ENCODE data around the gene RPL37. TPM values are rescaled to one million over a fixed set of nuclear protein-coding genes. Genes with fewer than 3 reads are reported as not detected.
A peak's percentile ranks its signal among the peaks of the same experiment; 100 is the strongest.

RPL37 gene
- total and polyA plus RNA-seq, 9 of the 15 experiments (the other 6 are each of a cell fraction or from before 2014, with no cell fraction given) = 2,342 to 7,963 (median 4,091) TPM

DNA sequence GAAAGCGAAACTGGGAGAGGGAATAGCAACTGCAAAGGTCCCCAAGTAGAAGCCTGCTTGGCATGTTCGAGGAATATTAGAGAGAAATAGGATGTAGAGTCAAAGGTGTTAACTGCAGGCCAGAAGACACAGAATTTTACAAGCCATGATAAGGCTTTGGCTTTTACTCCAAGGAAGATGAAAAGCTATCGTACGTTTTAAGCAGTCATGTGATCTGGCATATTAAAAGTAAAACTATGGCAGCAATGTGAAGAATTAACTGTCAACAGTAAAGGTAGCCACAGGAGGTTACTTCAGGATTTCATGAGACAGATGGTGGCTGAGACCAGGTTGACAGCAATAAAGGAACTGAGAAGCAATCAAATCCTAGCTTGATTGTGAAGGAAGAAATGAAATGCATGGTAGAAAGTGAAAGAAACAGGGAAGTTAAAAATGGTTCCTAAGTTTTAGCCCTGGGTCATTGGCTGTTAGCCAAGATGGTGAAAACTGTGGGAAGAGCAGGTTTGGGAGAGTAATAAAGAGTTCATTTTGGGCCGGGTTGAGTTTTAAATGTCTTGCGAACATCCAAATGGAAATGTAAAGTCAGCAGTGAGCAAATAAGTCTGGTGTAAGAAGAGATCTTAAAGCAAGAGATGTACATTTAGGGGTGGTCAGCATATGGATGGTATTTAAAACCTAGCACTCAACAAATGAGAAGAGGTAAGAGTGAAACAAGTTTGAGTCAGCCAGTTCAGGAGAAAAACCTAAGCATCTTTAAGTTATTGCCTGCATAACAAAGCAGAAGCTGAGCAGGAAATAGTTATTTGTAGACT lies 59.0 kb downstream of the RPL37 start:
- Histone ChIP-seq H3K36me3 (ENCODE audit: control insufficient read depth, insufficient read depth, low read length) (peaks cover 61% of the 10 kb centered on the region), H3K27ac (ENCODE audit: extremely low read depth, low read depth, low read length) (no peak overlapping the region), H3K27me3 (ENCODE audit: control insufficient read depth in 2 of 2, insufficient read depth in 2 of 2, low read length in 2 of 2) (no peaks in the 10 kb centered on the region), H4K20me1 (replicated peaks; ENCODE audit: control insufficient read depth, insufficient read depth, low read length) (no peaks in the 10 kb centered on the region), H3K4me3 (no peak overlapping the region), H3K79me2 (ENCODE audit: control insufficient read depth, insufficient read depth, low read length) (peaks cover 42% of the 10 kb centered on the region), H3K9ac (ENCODE audit: insufficient read depth in 1 of 2, low read depth in 2 of 2, low read length in 2 of 2) (no peak overlapping the region), H3K9me1 (ENCODE audit: control insufficient read depth, insufficient read depth, low read length) (no peaks in the 10 kb centered on the region), H3K9me3 (replicated peaks; ENCODE audit: control insufficient read depth, insufficient read depth, low read depth, low read length) (no peaks in the 10 kb centered on the region), H3K4me1 (replicated peaks in 1 of 2; ENCODE audit: control insufficient read depth in 2 of 2, insufficient read depth in 2 of 2, low read length in 2 of 2) (no peaks in the 10 kb centered on the region), H3K4me2 (ENCODE audit: insufficient read depth, low read length) (no peak overlapping the region), H2AFZ (ENCODE audit: low read depth, low read length) (no peak overlapping the region)
- TF ChIP-seq TEAD1 (CRISPR knock-in tag; IDR thresholded peaks at IDR 0.05) (no peak), NFIC (IDR thresholded peaks at IDR 0.05) (peak; percentile 81), U2AF1 (optimal IDR thresholded peaks at IDR 0.05; ENCODE audit: low read depth, low read length) (no peak)
- TF ChIP-seq, protein P1, sequence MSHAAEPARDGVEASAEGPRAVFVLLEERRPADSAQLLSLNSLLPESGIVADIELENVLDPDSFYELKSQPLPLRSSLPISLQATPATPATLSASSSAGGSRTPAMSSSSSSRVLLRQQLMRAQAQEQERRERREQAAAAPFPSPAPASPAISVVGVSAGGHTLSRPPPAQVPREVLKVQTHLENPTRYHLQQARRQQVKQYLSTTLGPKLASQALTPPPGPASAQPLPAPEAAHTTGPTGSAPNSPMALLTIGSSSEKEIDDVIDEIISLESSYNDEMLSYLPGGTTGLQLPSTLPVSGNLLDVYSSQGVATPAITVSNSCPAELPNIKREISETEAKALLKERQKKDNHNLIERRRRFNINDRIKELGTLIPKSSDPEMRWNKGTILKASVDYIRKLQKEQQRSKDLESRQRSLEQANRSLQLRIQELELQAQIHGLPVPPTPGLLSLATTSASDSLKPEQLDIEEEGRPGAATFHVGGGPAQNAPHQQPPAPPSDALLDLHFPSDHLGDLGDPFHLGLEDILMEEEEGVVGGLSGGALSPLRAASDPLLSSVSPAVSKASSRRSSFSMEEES (CRISPR knock-in tag; IDR thresholded peaks at IDR 0.05) = peak; percentile 72
- ChIA-PET POLR2A (interaction anchor here (0.8 to 2.5 kb wide), 8 partner anchors 8 to 60 kb away, joined by 3 to 6 read pairs (median 3); partner anchors contain the start of genes PRKAA1 and RPL37), CTCF (ENCODE audit: low intra/inter-chr PET ratio) (interaction anchor here (0.7 kb wide), 1 partner anchor 103 kb away, joined by 3 read pairs; no protein-coding TSS in a partner anchor)
- ATAC-seq (no peak), DNase-seq (ENCODE audit: extremely low read depth in 1 of 4, low spot score in 3 of 4) (no peak), FAIRE-seq (peak; percentile 57)
- 86% methylated on average over 6 of the region's 6 CpGs for WGBS (ENCODE audit: insufficient coverage, low coverage, missing lambda C conversion rate)
- intact Hi-C loops (cut with micrococcal nuclease) (no loop called here), in situ Hi-C loops (cut with MboI) (no loop called here)
- BruUV-seq (replicated peaks) = TSS peak; percentile 10

Small RNA genes lying within 50 kb of the gene (small RNA-seq; reads per million reads assigned to genes)
- gene RF00191 (not detected), gene SNORD72 (318 reads per million, percentile 99 among the genes with 10 or more reads in this experiment)

Other genes with a start within 250 kb of the RPL37 start
- gene PTGER4, start 155.3 kb downstream of the RPL37 start, total RNA-seq (2014; rRNA removed) = not detected in 2 replicates
- gene PTGER4, start 155.3 kb downstream of the RPL37 start, total RNA-seq (2014; rRNA removed; fragmentation: Illumina TruSeq; extraction: Trizol) = not detected in 2 replicates
- gene PTGER4, start 155.3 kb downstream of the RPL37 start, total RNA-seq (2015; rRNA removed; fragmentation: Illumina TruSeq; extraction: Trizol) = not detected in 2 replicates
- gene PTGER4, start 155.3 kb downstream of the RPL37 start, total RNA-seq (2021) = 0.11 and 0.31 TPM in 2 replicates
- gene PTGER4, start 155.3 kb downstream of the RPL37 start, polyA plus RNA-seq (2011; rRNA removed) = not detected in 2 replicates
- gene PTGER4, start 155.3 kb downstream of the RPL37 start, polyA plus RNA-seq (2014; fragmentation: Illumina TruSeq; extraction: Trizol) = not detected in 2 replicates
- gene PTGER4, start 155.3 kb downstream of the RPL37 start, polyA plus RNA-seq (2014; fragmentation: Nextera tagmentation; extraction: Ambion mirVana) = not detected
- not detected in 2 replicates for gene PTGER4, start 155.3 kb downstream of the RPL37 start, polyA plus RNA-seq (2014; rRNA removed)
- 9.3 and 21.6 TPM in 2 replicates for gene TTC33, start 79.3 kb downstream of the RPL37 start, total RNA-seq (2014; rRNA removed)
- gene TTC33, start 79.3 kb downstream of the RPL37 start, total RNA-seq (2014; rRNA removed; fragmentation: Illumina TruSeq; extraction: Trizol) = 21.7 and 25.8 TPM in 2 replicates
- 21.6 and 21.9 TPM in 2 replicates for gene TTC33, start 79.3 kb downstream of the RPL37 start, total RNA-seq (2015; rRNA removed; fragmentation: Illumina TruSeq; extraction: Trizol)
- 11.5 and 12.1 TPM in 2 replicates for gene TTC33, start 79.3 kb downstream of the RPL37 start, total RNA-seq (2021)
- gene TTC33, start 79.3 kb downstream of the RPL37 start, polyA plus RNA-seq (2011; rRNA removed) = 9.1 and 13.3 TPM in 2 replicates
- gene TTC33, start 79.3 kb downstream of the RPL37 start, polyA plus RNA-seq (2014; fragmentation: Illumina TruSeq; extraction: Trizol) = 18.2 and 18.9 TPM in 2 replicates
- gene TTC33, start 79.3 kb downstream of the RPL37 start, polyA plus RNA-seq (2014; fragmentation: Nextera tagmentation; extraction: Ambion mirVana) = 10 to 100 TPM; 21.1 to 24.9 TPM
- gene TTC33, start 79.3 kb downstream of the RPL37 start, polyA plus RNA-seq (2014; rRNA removed) = 11.9 and 13.5 TPM in 2 replicates
- 38.9 and 84.0 TPM in 2 replicates for gene PRKAA1, start 36.8 kb downstream of the RPL37 start, total RNA-seq (2014; rRNA removed)
- 63.8 and 83.6 TPM in 2 replicates for gene PRKAA1, start 36.8 kb downstream of the RPL37 start, total RNA-seq (2014; rRNA removed; fragmentation: Illumina TruSeq; extraction: Trizol)
- 53.1 and 62.5 TPM in 2 replicates for gene PRKAA1, start 36.8 kb downstream of the RPL37 start, total RNA-seq (2015; rRNA removed; fragmentation: Illumina TruSeq; extraction: Trizol)
- gene PRKAA1, start 36.8 kb downstream of the RPL37 start, total RNA-seq (2021) = 47.9 and 51.4 TPM in 2 replicates
- 43.7 and 45.5 TPM in 2 replicates for gene PRKAA1, start 36.8 kb downstream of the RPL37 start, polyA plus RNA-seq (2011; rRNA removed)
- 75.2 and 76.5 TPM in 2 replicates for gene PRKAA1, start 36.8 kb downstream of the RPL37 start, polyA plus RNA-seq (2014; fragmentation: Illumina TruSeq; extraction: Trizol)
- 10 to 100 TPM; 24.5 to 37.3 TPM for gene PRKAA1, start 36.8 kb downstream of the RPL37 start, polyA plus RNA-seq (2014; fragmentation: Nextera tagmentation; extraction: Ambion mirVana)
- 44.8 and 47.2 TPM in 2 replicates for gene PRKAA1, start 36.8 kb downstream of the RPL37 start, polyA plus RNA-seq (2014; rRNA removed)
- gene CARD6, start 6.1 kb upstream of the RPL37 start, total RNA-seq (2014; rRNA removed) = 3.5 and 3.9 TPM in 2 replicates
- gene CARD6, start 6.1 kb upstream of the RPL37 start, total RNA-seq (2014; rRNA removed; fragmentation: Illumina TruSeq; extraction: Trizol) = 7.3 and 9.0 TPM in 2 replicates
- gene CARD6, start 6.1 kb upstream of the RPL37 start, total RNA-seq (2015; rRNA removed; fragmentation: Illumina TruSeq; extraction: Trizol) = 6.0 and 6.3 TPM in 2 replicates
- 5.2 and 5.9 TPM in 2 replicates for gene CARD6, start 6.1 kb upstream of the RPL37 start, total RNA-seq (2021)
- gene CARD6, start 6.1 kb upstream of the RPL37 start, polyA plus RNA-seq (2011; rRNA removed) = 3.5 and 7.4 TPM in 2 replicates
- 7.4 and 8.3 TPM in 2 replicates for gene CARD6, start 6.1 kb upstream of the RPL37 start, polyA plus RNA-seq (2014; fragmentation: Illumina TruSeq; extraction: Trizol)
- gene CARD6, start 6.1 kb upstream of the RPL37 start, polyA plus RNA-seq (2014; fragmentation: Nextera tagmentation; extraction: Ambion mirVana) = 1 to 10 TPM; 3.7 to 4.1 TPM
- gene CARD6, start 6.1 kb upstream of the RPL37 start, polyA plus RNA-seq (2014; rRNA removed) = 4.5 and 5.8 TPM in 2 replicates
- gene C7, start 74.3 kb upstream of the RPL37 start, total RNA-seq (2014; rRNA removed) = not detected in 2 replicates
- not detected in 2 replicates for gene C7, start 74.3 kb upstream of the RPL37 start, total RNA-seq (2014; rRNA removed; fragmentation: Illumina TruSeq; extraction: Trizol)
- not detected in 2 replicates for gene C7, start 74.3 kb upstream of the RPL37 start, total RNA-seq (2015; rRNA removed; fragmentation: Illumina TruSeq; extraction: Trizol)
- gene C7, start 74.3 kb upstream of the RPL37 start, total RNA-seq (2021) = 0.82 and 1.5 TPM in 2 replicates
- gene C7, start 74.3 kb upstream of the RPL37 start, polyA plus RNA-seq (2011; rRNA removed) = not detected in 2 replicates
- not detected in 2 replicates for gene C7, start 74.3 kb upstream of the RPL37 start, polyA plus RNA-seq (2014; fragmentation: Illumina TruSeq; extraction: Trizol)
- gene C7, start 74.3 kb upstream of the RPL37 start, polyA plus RNA-seq (2014; fragmentation: Nextera tagmentation; extraction: Ambion mirVana) = not detected
- not detected in 2 replicates for gene C7, start 74.3 kb upstream of the RPL37 start, polyA plus RNA-seq (2014; rRNA removed)
- not detected in 2 replicates for gene MROH2B, start 236.1 kb upstream of the RPL37 start, total RNA-seq (2014; rRNA removed)
- gene MROH2B, start 236.1 kb upstream of the RPL37 start, total RNA-seq (2014; rRNA removed; fragmentation: Illumina TruSeq; extraction: Trizol) = not detected in 2 replicates
- gene MROH2B, start 236.1 kb upstream of the RPL37 start, total RNA-seq (2015; rRNA removed; fragmentation: Illumina TruSeq; extraction: Trizol) = not detected in 2 replicates
- not detected in 2 replicates for gene MROH2B, start 236.1 kb upstream of the RPL37 start, total RNA-seq (2021)
- gene MROH2B, start 236.1 kb upstream of the RPL37 start, polyA plus RNA-seq (2011; rRNA removed) = not detected in 2 replicates
- not detected in 2 replicates for gene MROH2B, start 236.1 kb upstream of the RPL37 start, polyA plus RNA-seq (2014; fragmentation: Illumina TruSeq; extraction: Trizol)
- gene MROH2B, start 236.1 kb upstream of the RPL37 start, polyA plus RNA-seq (2014; fragmentation: Nextera tagmentation; extraction: Ambion mirVana) = not detected
- not detected in 2 replicates for gene MROH2B, start 236.1 kb upstream of the RPL37 start, polyA plus RNA-seq (2014; rRNA removed)